HEK293T (cell line): ENCODE results near the gene BRIP1.

ENCODE experiments used
- ARNT ChIP-seq: fragments of 450-650 bp; IDR thresholded peaks from 2 replicates; pipeline ENCODE4 v1.6.1; 2017; ENCODE audit warnings: mild to moderate bottlenecking
- BHLHE40 ChIP-seq: fragments of 450-650 bp; IDR thresholded peaks from 2 replicates; pipeline ENCODE4 v1.6.1; 2016; ENCODE audit warnings: mild to moderate bottlenecking, moderate library complexity, borderline replicate concordance
- CTBP1 ChIP-seq: fragments of 450-650 bp; IDR thresholded peaks from 2 replicates; pipeline ENCODE4 v1.6.1; 2016; ENCODE audit warnings: borderline replicate concordance
- ELF4 ChIP-seq: fragments of 450-650 bp; IDR thresholded peaks from 2 replicates; pipeline ENCODE4 v1.6.1; 2017; ENCODE audit warnings: antibody characterized with exemption
- FOXA1 ChIP-seq: fragments of 450-650 bp; IDR thresholded peaks from 2 replicates; pipeline ENCODE4 v1.6.1; 2016; ENCODE audit warnings: mild to moderate bottlenecking
- FOXM1 ChIP-seq: fragments of 450-650 bp; IDR thresholded peaks from 2 replicates; pipeline ENCODE4 v1.6.1; 2017; ENCODE audit warnings: mild to moderate bottlenecking, borderline replicate concordance
- HDGF ChIP-seq: fragments of 450-650 bp; IDR thresholded peaks from 2 replicates; pipeline ENCODE4 v1.6.1; 2017; ENCODE audit warnings: antibody characterized with exemption, borderline replicate concordance
- SP1 ChIP-seq: fragments of 450-650 bp; IDR thresholded peaks from 2 replicates; pipeline ENCODE4 v1.6.1; 2017
- SUZ12 ChIP-seq: fragments of 450-650 bp; IDR thresholded peaks from 2 replicates; pipeline ENCODE4 v1.6.1; 2016; ENCODE audit warnings: mild to moderate bottlenecking
- TARDBP ChIP-seq: fragments of 450-650 bp; IDR thresholded peaks from 2 replicates; pipeline ENCODE4 v1.6.1; 2016
- ZNF384 ChIP-seq: fragments of 450-650 bp; IDR thresholded peaks from 2 replicates; pipeline ENCODE4 v1.6.1; 2016

DNA sequence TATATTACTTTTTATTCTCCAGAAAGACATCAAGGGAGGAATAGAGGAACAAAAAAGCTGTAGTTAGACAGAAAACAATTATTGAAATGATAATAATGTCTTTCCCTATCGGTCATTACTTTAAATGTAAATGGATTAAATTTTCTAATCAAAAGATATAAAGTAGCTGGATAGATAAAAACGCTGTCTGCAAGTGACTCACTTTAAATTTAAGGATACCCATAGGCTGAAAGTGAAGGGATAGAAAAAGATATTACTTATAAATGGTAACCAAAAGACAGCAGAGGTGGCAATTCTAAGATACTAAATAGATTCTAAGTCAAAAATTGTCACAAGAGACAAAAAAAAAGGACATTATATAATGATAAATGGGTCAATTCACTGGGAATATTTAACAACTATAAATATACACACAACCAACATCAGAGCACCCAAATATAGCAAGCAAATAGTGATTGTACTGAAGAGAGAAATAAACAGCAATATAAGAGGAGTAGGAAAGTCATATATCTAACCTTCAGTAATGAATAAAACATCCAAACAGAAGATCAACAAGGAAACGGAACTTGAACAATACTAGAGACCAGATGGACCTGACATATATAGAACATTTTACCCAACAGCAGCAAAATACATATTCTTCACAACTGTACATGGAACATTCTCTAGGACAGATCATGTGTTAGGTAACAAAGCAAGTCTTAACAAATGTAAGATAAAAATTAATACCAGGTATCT is 116.9 kb downstream of the BRIP1 start:
- no peak for TF ChIP-seq ZNF384
- no peak for TF ChIP-seq ARNT
- no peak for TF ChIP-seq FOXA1
- TF ChIP-seq SP1: no peak
- no peak for TF ChIP-seq HDGF
- no peak for TF ChIP-seq SUZ12
- no peak for TF ChIP-seq TARDBP
- no peak for TF ChIP-seq ELF4
- no peak for TF ChIP-seq FOXM1
- no peak for TF ChIP-seq BHLHE40
- TF ChIP-seq CTBP1: no peak
